GM18861 (cell line): ENCODE results near the gene MKI67.

ENCODE experiments used
- ATAC-seq: cut with Tn5 transposase; IDR thresholded peaks from one replicate; pipeline ENCODE4 v1.9.1; 2021; ENCODE audit not compliant: unreplicated experiment

The MKI67 gene

DNA sequence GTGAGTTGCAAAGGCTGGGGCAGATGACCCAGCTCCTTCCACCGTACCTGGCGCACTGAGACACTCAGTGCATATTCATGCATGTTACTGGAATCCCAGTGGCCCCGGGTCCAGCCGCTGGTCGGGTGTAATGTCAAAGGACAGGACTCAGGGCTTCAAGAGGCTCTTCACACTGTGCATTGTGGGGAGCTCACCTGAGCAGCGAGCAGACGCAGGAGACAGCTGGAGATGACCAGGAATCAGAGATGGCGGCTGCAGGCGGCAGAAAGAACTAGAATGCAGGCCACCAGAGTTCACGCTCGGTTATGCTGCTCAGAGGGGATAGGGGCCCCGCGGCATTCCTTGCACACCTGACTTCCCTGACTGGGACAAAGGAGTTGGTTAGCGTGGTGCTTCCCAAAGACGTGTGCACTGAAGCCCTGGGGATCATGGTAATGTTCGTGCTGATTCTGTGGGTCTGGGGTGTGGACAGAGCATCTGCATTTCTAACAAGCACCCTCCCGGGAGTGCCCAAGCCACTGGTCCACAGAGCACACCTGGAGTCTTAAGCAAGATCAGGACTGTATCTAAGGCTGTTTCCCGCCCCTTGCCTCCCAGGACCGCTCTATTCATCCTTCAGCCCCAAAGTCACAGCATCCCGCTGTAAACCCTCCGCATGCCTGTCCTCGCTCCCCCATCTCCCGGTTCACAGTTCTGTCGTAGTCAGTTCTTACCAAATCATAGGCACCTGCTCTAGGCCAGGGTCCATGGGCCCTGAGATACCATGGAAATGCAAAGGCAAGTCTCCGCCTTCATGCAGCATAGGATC, 71.0 kb downstream of the MKI67 start:
- no peak for ATAC-seq

DNA sequence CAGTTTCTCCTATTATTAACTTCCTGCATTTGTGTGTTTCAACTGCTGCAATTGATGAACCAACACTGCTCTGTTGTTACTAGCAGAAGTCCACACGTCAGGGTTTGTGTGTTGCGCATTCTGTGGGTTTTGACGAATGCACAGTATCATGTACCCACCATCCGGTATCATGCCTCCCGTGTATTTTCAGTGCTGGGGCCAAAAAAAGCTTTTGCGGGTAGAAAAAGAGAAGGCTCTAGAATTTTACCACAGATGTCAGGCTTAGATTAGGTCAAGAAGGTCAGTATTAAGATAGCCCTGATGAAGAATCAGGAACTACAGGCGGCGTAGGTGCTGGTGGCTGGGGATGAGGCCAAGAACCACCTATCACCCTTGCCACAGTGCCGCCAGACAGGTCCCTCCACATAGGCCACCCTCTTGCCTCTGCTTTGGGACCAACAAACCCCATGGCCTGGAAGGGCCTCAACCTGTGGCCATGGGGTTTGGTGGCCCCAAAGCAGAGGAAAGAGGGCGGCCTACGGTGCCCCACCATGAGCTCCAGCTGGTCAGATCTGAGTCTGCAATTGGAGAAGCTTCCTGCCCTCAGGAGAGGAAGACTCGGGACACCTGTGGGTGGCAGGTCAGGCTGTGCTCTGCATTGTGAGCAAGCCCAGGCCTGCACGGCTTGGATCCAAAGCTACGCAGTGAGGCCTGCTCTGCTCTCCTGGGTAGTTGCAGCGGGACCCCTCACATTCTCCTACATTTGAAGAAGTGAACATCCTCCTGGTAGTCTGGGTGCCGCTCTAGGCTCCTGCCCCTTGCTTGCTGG, 71.9 kb downstream of the MKI67 start:
- ATAC-seq = no peak

DNA sequence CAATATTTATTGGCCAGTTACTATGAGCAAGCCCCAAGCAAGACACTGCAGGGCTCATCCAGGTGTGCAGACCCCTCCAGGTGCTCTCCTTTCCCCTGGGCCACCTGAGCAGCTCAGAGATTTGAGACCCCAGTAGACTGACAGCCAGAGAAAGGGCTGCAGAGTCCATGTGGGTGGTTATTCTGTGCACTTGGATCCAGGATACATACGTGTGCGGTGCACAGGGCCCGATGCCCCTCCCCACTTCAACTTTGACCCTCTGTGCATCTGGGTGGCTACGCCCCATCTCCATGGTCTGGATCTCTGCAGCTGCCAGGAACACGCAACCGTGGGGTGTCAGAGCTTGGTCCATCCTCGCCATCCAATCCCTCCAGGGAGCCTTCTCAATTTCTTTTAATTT, 72.9 kb downstream of the MKI67 start:
- ATAC-seq = no peak

DNA sequence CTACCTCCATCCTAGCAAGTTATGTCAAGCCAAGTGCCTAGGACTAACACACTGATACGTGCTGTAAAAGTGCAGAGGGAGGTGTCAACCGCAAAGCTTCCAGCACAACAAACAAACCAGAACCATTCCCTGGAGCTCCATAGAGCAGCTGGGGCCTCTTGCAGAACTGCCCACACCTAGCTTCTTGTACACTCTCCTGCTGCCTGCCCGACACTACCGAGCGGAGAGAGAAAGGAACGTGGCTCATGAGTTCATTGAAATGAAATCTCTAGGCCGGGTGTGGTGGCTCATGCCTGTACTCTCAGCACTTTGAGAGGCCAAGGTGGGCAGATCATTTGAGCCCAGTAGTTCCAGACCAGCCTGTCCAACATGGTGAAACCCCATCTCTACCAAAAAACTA, 73.5 kb downstream of the MKI67 start:
- no peak for ATAC-seq

DNA sequence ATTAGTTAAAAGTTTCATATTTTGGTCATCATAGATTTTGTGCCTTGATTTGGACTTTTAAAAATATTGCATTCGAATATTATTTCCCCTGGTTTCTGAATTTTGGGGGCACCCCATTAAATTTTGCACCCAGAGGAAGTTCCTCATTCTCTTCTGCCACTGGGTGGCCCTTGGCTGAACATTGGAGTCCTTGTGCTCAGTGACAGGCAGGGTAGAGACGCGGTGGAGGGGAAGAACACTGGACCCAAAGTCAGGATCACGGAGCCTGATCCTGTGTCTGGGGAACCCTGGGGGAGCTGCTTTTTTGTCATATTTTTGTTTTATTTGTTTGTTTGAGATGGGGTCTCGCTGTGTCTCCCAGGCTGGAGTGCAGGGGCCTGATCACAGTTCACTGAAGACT, 74.7 kb downstream of the MKI67 start:
- ATAC-seq = no peak

DNA sequence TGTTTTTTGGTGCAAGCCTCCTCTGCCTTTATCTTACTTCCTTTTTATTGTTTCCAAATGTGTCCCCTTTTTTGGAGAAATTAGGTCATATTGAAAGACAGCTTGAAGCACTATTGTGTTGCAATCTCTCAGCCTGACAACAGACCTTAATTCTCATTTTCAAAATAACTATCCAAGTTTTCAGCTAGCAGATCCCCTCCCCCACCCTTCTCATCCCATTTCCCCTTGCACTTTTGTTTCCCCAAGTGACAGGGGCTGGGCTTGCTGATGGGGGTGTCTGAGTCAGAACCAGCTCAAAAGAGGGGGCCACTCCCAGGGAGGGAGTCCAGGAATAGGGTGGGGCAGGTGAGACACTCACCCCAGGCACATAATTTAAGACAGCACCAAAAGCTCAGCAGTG, 75.3 kb downstream of the MKI67 start:
- ATAC-seq = no peak

DNA sequence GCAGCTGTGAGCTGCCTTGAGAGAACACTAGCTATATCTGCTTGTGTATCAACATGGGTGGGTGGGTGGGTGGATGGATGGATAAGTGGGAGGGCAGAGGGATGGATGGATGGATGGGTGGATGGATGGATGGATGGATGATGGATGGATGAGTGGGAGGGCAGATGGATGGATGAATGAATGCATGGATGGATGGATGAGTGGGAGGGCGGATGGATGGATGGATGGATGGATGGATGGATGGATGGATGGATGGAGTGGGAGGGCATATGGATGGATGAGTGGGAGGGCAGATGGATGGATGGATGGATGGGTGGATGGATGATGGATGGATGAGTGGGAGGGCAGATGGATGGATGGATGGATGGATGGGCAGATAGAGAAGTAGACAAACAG, 76.1 kb downstream of the MKI67 start:
- ATAC-seq = no peak

DNA sequence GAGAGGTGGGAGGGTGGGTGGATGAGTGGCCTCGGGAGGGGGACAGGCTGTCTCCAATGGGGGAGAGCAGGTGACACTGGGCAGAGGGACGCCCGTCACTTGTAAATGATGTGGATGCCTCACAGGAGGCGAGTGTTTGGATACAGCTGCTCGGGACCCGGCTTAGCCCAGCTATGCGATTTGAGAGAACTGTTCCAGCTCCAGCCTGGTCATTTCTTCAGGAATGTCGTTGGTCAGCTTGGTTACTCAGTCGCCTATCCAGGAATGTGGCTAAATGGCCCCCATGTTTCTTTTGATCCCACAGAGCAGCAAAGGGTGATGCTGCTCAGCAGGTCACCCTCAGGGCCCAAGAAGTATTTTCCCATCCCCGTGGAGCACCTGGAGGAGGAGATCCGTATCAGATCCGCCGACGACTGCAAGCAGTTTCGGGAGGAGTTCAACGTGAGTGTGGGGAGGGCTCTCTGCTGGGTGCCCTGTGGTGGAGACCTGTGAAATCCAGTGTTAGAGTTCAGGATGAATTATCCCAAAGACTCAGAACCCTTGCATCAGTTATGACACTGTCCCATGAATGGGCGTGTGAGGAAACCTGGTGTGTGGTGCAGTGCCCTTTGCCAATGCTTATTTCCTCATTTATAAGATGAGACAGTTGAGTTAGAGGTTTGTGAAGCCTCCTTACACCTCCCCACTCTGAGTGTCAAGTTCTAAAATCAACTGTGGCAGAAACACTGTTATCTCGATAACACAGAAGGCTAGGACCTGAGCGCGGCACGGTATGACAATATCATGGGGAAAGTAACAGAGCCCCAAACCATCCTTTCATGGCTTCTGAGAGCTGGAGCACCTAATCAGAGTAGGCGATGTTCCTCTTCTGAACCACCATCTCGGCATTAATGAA, 76.8 kb downstream of the MKI67 start:
- no peak for ATAC-seq

DNA sequence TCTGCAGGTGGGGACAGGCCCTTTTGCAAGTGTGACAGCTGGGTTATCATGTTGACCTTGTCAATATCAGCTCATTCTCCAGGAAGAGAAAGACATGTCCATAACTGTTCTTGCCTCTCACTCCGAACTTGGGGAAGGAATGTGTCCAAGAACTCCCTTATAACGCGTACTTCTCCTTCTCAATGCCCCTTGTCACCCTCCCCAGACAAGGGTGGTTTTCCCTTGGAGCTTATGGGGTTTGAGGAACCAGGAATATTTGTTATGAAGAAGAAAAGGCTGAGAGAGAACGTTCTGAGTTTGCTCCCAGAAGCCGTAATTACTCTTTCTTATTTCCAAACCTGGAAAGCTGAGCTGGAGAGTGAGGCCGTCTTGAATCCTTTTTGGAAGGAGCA, 77.4 kb downstream of the MKI67 start:
- no peak for ATAC-seq

DNA sequence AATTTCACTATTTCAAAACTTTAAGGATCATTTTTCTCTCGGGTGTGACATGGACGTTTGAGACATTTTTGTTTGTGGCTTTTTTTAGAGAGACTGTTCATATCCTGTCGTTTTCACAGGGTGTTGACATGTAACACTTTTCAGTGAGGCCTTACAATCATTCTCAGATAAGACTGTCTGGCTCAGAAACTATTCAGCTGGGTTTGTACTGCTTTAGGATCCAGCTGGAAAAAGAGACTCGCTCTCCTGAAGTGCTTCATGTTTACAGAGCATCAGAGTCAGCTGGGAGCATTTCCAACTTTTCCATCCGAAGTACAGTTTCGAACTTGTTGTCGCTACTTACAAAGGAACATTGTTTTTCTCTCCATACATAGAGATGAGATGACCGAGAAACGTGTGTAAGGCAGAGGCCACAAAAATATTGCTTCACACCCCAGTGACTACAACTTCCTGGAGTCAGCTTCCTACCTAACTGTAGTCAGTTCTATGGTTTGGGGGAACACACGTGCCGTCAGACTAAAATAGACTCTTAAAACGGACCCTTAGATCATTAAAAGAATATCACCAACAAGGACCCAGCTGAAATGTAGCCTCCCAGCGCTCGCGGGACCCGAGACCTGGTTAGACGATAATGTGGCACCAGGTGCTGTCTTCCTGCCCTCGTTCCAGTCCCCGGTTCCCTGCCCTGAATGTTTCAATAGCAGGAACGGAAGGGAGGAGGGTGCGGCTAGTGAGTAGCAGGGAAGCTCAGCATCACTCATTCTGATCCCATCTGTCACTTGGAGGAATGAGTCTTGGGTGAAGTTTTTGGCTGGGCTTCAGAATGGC, 78.0 kb downstream of the MKI67 start:
- ATAC-seq = peak; percentile 27

DNA sequence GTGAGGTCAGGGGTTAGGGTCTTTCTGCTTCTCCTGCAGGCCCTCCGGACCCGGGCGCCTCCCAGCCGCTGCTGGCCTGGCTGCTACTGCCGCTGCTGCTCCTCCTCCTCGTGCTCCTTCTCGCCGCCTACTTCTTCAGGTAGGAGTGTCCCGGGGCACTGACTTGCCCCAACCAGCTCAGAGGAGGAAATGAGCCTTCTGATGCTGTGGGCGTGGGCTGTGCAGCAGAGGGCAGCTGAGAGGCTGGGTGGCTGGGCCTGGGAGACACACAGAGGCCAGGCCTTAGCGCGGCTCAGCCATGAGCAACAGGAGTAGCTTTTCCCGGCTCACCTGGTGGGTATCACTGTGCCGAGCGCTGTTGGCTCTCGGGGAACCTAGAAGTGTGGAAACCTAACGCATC, 78.9 kb downstream of the MKI67 start:
- peak; percentile 99 for ATAC-seq

DNA sequence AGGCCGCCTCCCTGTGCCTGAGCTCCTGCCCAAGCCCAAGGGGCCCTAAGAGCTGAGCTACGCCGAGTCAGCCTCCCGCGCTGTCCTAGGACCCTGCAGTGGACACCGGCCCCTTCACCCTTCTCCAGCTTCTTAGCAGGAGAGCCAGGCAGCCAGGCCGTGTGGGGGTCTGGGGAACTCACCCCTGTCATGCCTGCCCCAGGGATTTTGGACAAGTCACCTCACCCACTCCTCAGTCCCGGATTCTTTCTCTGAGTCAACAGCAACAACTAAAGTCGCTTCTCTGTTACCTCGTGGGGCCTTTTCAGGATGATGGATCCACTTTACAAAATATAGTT, 79.3 kb downstream of the MKI67 start:
- no peak for ATAC-seq
